Endothelial cell of umbilical vein (primary cell): ENCODE data around the gene BCL2L13. TPM values are rescaled to one million over a fixed set of nuclear protein-coding genes. Genes with fewer than 3 reads are reported as not detected.

Experiments
- BruUV-seq: library from RNA; stranded (reverse); fragments of 400-500 nt; replicated peaks from 2 replicates; lab custom pipeline; 2021; lab: Mats Ljungman, UMichigan
- CTCF ChIA-PET: fragments of 300-600, 350-600 bp; sonication (Branson Sonifier 250); formaldehyde crosslinking; loops from one replicate; lab custom pipeline; 2021; ENCODE audit warnings: antibody characterized with exemption, inconsistent platforms; lab: Charles Lee
- POLR2A ChIA-PET: fragments of 300-600, 350-600 bp; sonication (Branson Sonifier 250); formaldehyde crosslinking; loops from one replicate; lab custom pipeline; 2021; ENCODE audit warnings: antibody characterized with exemption, inconsistent platforms; lab: Charles Lee
- DNase-seq: peaks from one replicate; pipeline ENCODE4 v3.0.0-alpha.2; 2011; ENCODE audit warnings: low read depth, low spot score
- FAIRE-seq: peaks from 2 replicates; lab custom pipeline; 2011; peaks lifted over from hg19 to GRCh38; lab: Jason Lieb, UNC
- H2AFZ ChIP-seq: 2 replicates; pipeline ENCODE4 v1.6.0; 2012; ENCODE audit warnings: low read depth, low read length, control low read depth, inconsistent platforms
- H3K27ac ChIP-seq: 2 replicates; pipeline ENCODE4 v1.5.1; 2011; ENCODE audit warnings: low read depth, mild to moderate bottlenecking, control low read depth, low read length, moderate library complexity; ENCODE audit not compliant: insufficient read depth
- H3K27me3 ChIP-seq, 2 experiments: 2 replicates each; pipeline versions ENCODE4 v1.6.0 to v1.6.1; 2011; ENCODE audit warnings: low read length in 2 of 2, mixed read lengths in 1 of 2; ENCODE audit not compliant: control insufficient read depth in 2 of 2, insufficient read depth in 2 of 2
- H3K36me3 ChIP-seq, 2 experiments: 2 replicates in 1 of 2; 3 replicates in 1 of 2; pipeline ENCODE4 v1.5.1; 2011; ENCODE audit warnings: low read length in 2 of 2, mild to moderate bottlenecking in 1 of 2, moderate library complexity in 1 of 2; ENCODE audit not compliant: control insufficient read depth in 2 of 2, insufficient read depth in 2 of 2; ENCODE audit errors: extremely low read depth in 1 of 2
- H3K4me1 ChIP-seq: 3 replicates; pipeline ENCODE4 v1.5.1; 2011; ENCODE audit warnings: mild to moderate bottlenecking, low read length; ENCODE audit not compliant: control insufficient read depth, insufficient read depth; ENCODE audit errors: extremely low read depth
- H3K4me2 ChIP-seq: 2 replicates; pipeline ENCODE4 v1.6.1; 2011; ENCODE audit warnings: low read length, control low read depth, mixed read lengths; ENCODE audit not compliant: insufficient read depth
- H3K4me3 ChIP-seq, 3 experiments: fragments of 200-600 bp in 1 of 3; sonication (generic), shearing (Covaris generic) in 1 of 3; replicated peaks in 1 of 3; 2 replicates each; pipeline ENCODE4 v1.5.1; 2011 to 2016; ENCODE audit warnings: control low read depth in 3 of 3, low read length in 3 of 3, mild to moderate bottlenecking in 2 of 3, inconsistent platforms in 1 of 3, low read depth in 1 of 3, moderate library complexity in 1 of 3; ENCODE audit not compliant: insufficient read depth in 1 of 3
- H3K79me2 ChIP-seq: 2 replicates; pipeline ENCODE4 v1.6.0; 2012; ENCODE audit warnings: low read length, inconsistent platforms; ENCODE audit not compliant: control insufficient read depth, insufficient read depth
- H3K9ac ChIP-seq: replicated peaks from 2 replicates; pipeline ENCODE3; 2011; ENCODE audit warnings: low read length, control low read depth; ENCODE audit not compliant: insufficient read depth; ENCODE audit errors: extremely low read depth
- H3K9me1 ChIP-seq: replicated peaks from 3 replicates; pipeline ENCODE4 v1.6.0; 2011; ENCODE audit warnings: mild to moderate bottlenecking, low read length; ENCODE audit not compliant: control insufficient read depth, insufficient read depth; ENCODE audit errors: extremely low read depth
- H3K9me3 ChIP-seq: replicated peaks from 2 replicates; pipeline ENCODE4 v1.5.1; 2012; ENCODE audit warnings: low read length, inconsistent platforms; ENCODE audit not compliant: control insufficient read depth, insufficient read depth
- H4K20me1 ChIP-seq: replicated peaks from 2 replicates; pipeline ENCODE3; 2011; ENCODE audit warnings: mild to moderate bottlenecking, low read length; ENCODE audit not compliant: control insufficient read depth, insufficient read depth; ENCODE audit errors: extremely low read depth
- CTCF ChIP-seq, 2 donors: IDR thresholded peaks; 1 replicate in 1 of 2; 2 replicates in 1 of 2; pipeline ENCODE4 v1.5.1; 2011; ENCODE audit warnings: low read length in 2 of 2, mild to moderate bottlenecking in 2 of 2, moderate library complexity in 2 of 2, control low read depth in 1 of 2, inconsistent platforms in 1 of 2, low read depth in 1 of 2; ENCODE audit not compliant: insufficient read depth in 1 of 2; ENCODE audit errors: extremely low read depth in 1 of 2
- EZH2 ChIP-seq: IDR thresholded peaks from 2 replicates; pipeline ENCODE4 v1.6.1; 2012; ENCODE audit warnings: borderline replicate concordance, low read depth, mild to moderate bottlenecking, moderate library complexity, low read length, inconsistent platforms; ENCODE audit not compliant: severe bottlenecking
- FOS ChIP-seq: IDR thresholded peaks from 2 replicates; pipeline ENCODE4 v1.6.1; 2011; ENCODE audit warnings: mild to moderate bottlenecking, low read length, moderate library complexity, borderline replicate concordance; ENCODE audit not compliant: insufficient read depth
- GATA2 ChIP-seq: IDR thresholded peaks from 2 replicates; pipeline ENCODE4 v1.7.0; 2011; ENCODE audit warnings: low read depth, mild to moderate bottlenecking, moderate library complexity, mixed read lengths, low read length; ENCODE audit not compliant: insufficient read length, insufficient read depth
- JUN ChIP-seq: IDR thresholded peaks from 2 replicates; pipeline ENCODE4 v1.6.1; 2011; ENCODE audit warnings: borderline replicate concordance, low read depth; ENCODE audit not compliant: insufficient read length, insufficient read depth
- MAX ChIP-seq: IDR thresholded peaks from 2 replicates; pipeline ENCODE4 v1.6.1; 2011; ENCODE audit not compliant: insufficient read depth, insufficient read length
- MYC ChIP-seq: IDR thresholded peaks from one replicate; pipeline ENCODE4 v1.6.1; 2011; ENCODE audit warnings: mild to moderate bottlenecking, low read depth, low read length
- POLR2A ChIP-seq: IDR thresholded peaks from 2 replicates; pipeline ENCODE4 v1.6.1; 2012; ENCODE audit warnings: low read depth, mild to moderate bottlenecking, control low read depth, low read length
- POLR2AphosphoS5 ChIP-seq: IDR thresholded peaks from 2 replicates; pipeline ENCODE4 v1.6.1; 2012; ENCODE audit warnings: low read depth, mild to moderate bottlenecking, control low read depth, low read length, moderate library complexity; ENCODE audit not compliant: insufficient read depth
- dilution Hi-C: fragments of 300-500 bp; cut with MboI; formaldehyde crosslinking; loops from one replicate; pipeline ENCODE4 v1.15.0; 2019; ENCODE audit warnings: low sequenced_read_pairs; ENCODE audit not compliant: extremely low pct_ligation_motif_present
- intact Hi-C: fragments of 100-400 bp; cut with micrococcal nuclease; formaldehyde crosslinking; loops from one replicate; pipeline ENCODE4 v1.10.0; 2022
- polyA plus RNA-seq, 4 experiments: library from polyadenylated mRNA; depleted of rRNA in 3 of 4; stranded (reverse) in 3 of 4; unstranded in 1 of 4; fragments of >200 nt; gene quantifications; 2 replicates each; pipeline versions ENCODE4 v1.2.1 to v1.2.3, GENCODE V29; 2011 to 2012; ENCODE audit warnings: missing spikeins in 1 of 4
- total RNA-seq: library from RNA; stranded (reverse); gene quantifications from 2 replicates; pipeline ENCODE4 v1.2.3, GENCODE V29; 2021

The BCL2L13 gene
- total and polyA plus RNA-seq, 2 donors (not counting 3 experiments of a cell fraction or from before 2014, with no cell fraction given), result 28.1 to 36.2 TPM

GRCh38 chr22:17749605-17750395 lies 111.2 kb downstream of the BCL2L13 start:
- Histone ChIP-seq H4K20me1 (no peaks in the 10 kb centered on the region), H3K27ac (no peak overlapping the region), H3K36me3 (no peaks in the 10 kb centered on the region), H3K27me3 (no peaks in the 10 kb centered on the region), H2AFZ (no peak overlapping the region), H3K4me1 (no peaks in the 10 kb centered on the region), H3K4me3 (no peak overlapping the region), H3K9me3 (no peaks in the 10 kb centered on the region), H3K9me1 (no peaks in the 10 kb centered on the region), H3K4me2 (no peak overlapping the region), H3K9ac (no peak overlapping the region), H3K79me2 (peaks cover 6% of the 10 kb centered on the region)
- TF ChIP-seq CTCF (IDR thresholded peaks at IDR 0.05; ENCODE audit: extremely low read depth in 1 of 2, insufficient read depth in 1 of 2, low read depth in 1 of 2, low read length in 2 of 2) (no peak), FOS (no peak), GATA2 (no peak), JUN (no peak), MAX (no peak), POLR2AphosphoS5 (no peak), EZH2 (no peak), POLR2A (no peak), MYC (no peak)
- DNase-seq (no peak), FAIRE-seq (no peak)
- ChIA-PET POLR2A (no interaction called here), CTCF (interaction anchor here (0.5 to 2.5 kb wide), 3 partner anchors 8 to 326 kb away, joined by 3 to 13 read pairs (median 3); no protein-coding TSS in a partner anchor)
- BruUV-seq, result no TSS peak
- intact Hi-C loops, result no loop called here
- dilution Hi-C loops, result no loop called here
